AG04450 (cell line): ENCODE data around the gene TRAF2. TPM values are rescaled to one million over a fixed set of nuclear protein-coding genes. Genes with fewer than 3 reads are reported as not detected.

Source experiments
- CTCF ChIA-PET: fragments of 300-600, 350-600 bp; formaldehyde crosslinking; extraction: SDS; loops from one replicate; lab custom pipeline; 2022; ENCODE audit warnings: antibody characterized with exemption, inconsistent platforms; lab: Charles Lee
- POLR2A ChIA-PET: fragments of 350-600 bp; formaldehyde crosslinking; extraction: SDS; loops from one replicate; lab custom pipeline; 2021; ENCODE audit warnings: antibody characterized with exemption, inconsistent platforms; lab: Yijun Ruan, JAX
- DNase-seq: peaks from one replicate; pipeline ENCODE4 v3.0.0-alpha.2; 2011; ENCODE audit warnings: low read depth, low spot score
- H3K27ac ChIP-seq: one replicate; pipeline ENCODE4 v1.5.1; 2012; ENCODE audit warnings: low read depth, low read length, control low read depth
- H3K27me3 ChIP-seq: one replicate; pipeline ENCODE4 v1.6.0; 2012; ENCODE audit warnings: low read length; ENCODE audit not compliant: control insufficient read depth, insufficient read depth
- H3K4me3 ChIP-seq: 2 replicates; pipeline ENCODE4 v1.5.1; 2011; ENCODE audit warnings: mild to moderate bottlenecking, low read depth, low read length, control low read depth
- H3K9me3 ChIP-seq: 2 replicates; pipeline ENCODE4 v1.5.1; 2012; ENCODE audit warnings: low read length; ENCODE audit not compliant: control insufficient read depth, insufficient read depth
- CTCF ChIP-seq: IDR thresholded peaks from 2 replicates; pipeline ENCODE4 v1.5.1; 2011; ENCODE audit warnings: low read depth, low read length, control low read depth, inconsistent platforms
- polyA plus RNA-seq: library from polyadenylated mRNA; depleted of rRNA; stranded (reverse); fragments of >200 nt; gene quantifications from 2 replicates; pipeline ENCODE4 v1.2.3, GENCODE V29; 2011

The TRAF2 gene
- polyA plus RNA-seq, 1 experiment, result 6.1 TPM

- DNase-seq, result no peak
- ChIA-PET POLR2A (no interaction called here), CTCF (no interaction called here)
- no peak overlapping the region for H3K4me3 ChIP-seq
- no peak for TF ChIP-seq CTCF
- H3K27me3 ChIP-seq, result no peaks in the 10 kb centered on the region
- no peak overlapping the region for H3K27ac ChIP-seq
- H3K9me3 ChIP-seq, result no peaks in the 10 kb centered on the region
Measured at GRCh38 chr9:136854842-136855460, 31.4 kb upstream of the TRAF2 start.

GRCh38 chr9:136855461-136856078, 30.7 kb upstream of the TRAF2 start:
- H3K9me3 ChIP-seq, result no peaks in the 10 kb centered on the region
- ChIA-PET CTCF (no interaction called here), POLR2A (no interaction called here)
- no peak overlapping the region for H3K4me3 ChIP-seq
- H3K27me3 ChIP-seq, result no peaks in the 10 kb centered on the region
- DNase-seq, result no peak
- no peak overlapping the region for H3K27ac ChIP-seq
- no peak for TF ChIP-seq CTCF

GRCh38 chr9:136856079-136856476, 30.2 kb upstream of the TRAF2 start:
- H3K9me3 ChIP-seq, result no peaks in the 10 kb centered on the region
- CTCF ChIA-PET, result no interaction called here
- H3K27ac ChIP-seq, result no peak overlapping the region
- no peak for DNase-seq
- no peaks in the 10 kb centered on the region for H3K27me3 ChIP-seq
- POLR2A ChIA-PET, result no interaction called here
- no peak overlapping the region for H3K4me3 ChIP-seq
- TF ChIP-seq CTCF, result no peak

- TF ChIP-seq CTCF, result no peak
- CTCF ChIA-PET, result no interaction called here
- H3K27ac ChIP-seq, result no peak overlapping the region
- no peak for DNase-seq
- H3K4me3 ChIP-seq, result no peak overlapping the region
- POLR2A ChIA-PET, result no interaction called here
- H3K9me3 ChIP-seq, result no peaks in the 10 kb centered on the region
- no peaks in the 10 kb centered on the region for H3K27me3 ChIP-seq
Measured at GRCh38 chr9:136856541-136857141, 29.7 kb upstream of the TRAF2 start.

- no peak overlapping the region for H3K4me3 ChIP-seq
- no peaks in the 10 kb centered on the region for H3K9me3 ChIP-seq
- TF ChIP-seq CTCF, result no peak
- POLR2A ChIA-PET, result no interaction called here
- H3K27me3 ChIP-seq, result no peaks in the 10 kb centered on the region
- CTCF ChIA-PET, result interaction anchor here (0.7 kb wide), 1 partner anchor 14 kb away, joined by 3 read pairs; the partner anchor contains the start of gene AJM1
- DNase-seq, result no peak
- H3K27ac ChIP-seq, result no peak overlapping the region
Measured at GRCh38 chr9:136857166-136857565, 29.1 kb upstream of the TRAF2 start.
